Measurements from ENCODE around the gene EWSR1. TPM values are rescaled to one million over a fixed set of nuclear protein-coding genes. Genes with fewer than 3 reads are reported as not detected.

Gene EWSR1
- total RNA-seq, 2 experiments from 2014 or later = 321 to 329 TPM

DNA sequence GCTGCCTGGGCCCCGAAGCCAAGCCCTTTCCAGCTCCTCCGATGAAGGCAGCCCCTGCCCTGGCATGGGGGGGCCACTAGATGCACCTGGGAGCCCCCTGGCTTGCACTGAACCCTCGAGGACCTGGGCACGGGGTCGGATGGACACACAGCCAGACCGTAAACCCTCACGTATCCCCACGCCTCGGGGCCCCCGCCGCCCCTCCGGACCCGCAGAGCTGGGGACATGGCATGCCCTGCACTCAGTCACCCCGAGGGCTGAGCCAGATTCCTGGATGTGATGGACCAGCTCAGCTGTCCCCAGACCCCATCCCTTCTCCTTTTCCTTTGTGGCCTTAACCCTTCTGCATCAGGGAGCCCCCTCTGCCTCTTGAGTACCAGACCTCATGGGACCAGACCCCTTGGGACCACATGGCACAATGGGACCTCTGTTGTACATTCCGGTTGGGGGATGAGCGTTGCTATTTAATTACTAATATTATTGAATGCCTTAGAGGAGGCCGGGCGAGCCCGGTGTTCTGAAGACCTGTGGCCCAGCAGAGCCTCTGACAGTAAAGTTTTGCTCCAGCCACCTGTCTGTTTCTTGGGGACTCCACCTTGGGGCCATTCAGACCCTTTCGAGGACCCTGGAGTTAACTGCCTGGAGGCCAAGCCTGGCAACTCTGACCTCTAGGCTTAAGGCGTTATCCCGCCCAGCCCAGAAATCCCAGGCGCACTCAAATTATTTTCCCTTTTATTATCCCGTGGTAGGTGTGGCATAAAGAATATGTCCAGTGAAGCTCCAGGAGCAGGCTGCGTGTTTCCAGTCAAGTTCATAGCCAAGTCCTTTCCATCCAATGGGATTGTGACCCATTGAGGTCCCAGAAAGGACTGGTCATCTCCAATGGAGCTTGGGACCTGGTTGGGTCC is 44.4 kb downstream of the EWSR1 start:
- ChIA-PET CTCF (interaction anchor here (0.8 to 1.5 kb wide), 5 partner anchors 9 to 45 kb away, joined by 3 to 7 read pairs (median 3); no protein-coding TSS in a partner anchor), POLR2A (no interaction called here)

DNA sequence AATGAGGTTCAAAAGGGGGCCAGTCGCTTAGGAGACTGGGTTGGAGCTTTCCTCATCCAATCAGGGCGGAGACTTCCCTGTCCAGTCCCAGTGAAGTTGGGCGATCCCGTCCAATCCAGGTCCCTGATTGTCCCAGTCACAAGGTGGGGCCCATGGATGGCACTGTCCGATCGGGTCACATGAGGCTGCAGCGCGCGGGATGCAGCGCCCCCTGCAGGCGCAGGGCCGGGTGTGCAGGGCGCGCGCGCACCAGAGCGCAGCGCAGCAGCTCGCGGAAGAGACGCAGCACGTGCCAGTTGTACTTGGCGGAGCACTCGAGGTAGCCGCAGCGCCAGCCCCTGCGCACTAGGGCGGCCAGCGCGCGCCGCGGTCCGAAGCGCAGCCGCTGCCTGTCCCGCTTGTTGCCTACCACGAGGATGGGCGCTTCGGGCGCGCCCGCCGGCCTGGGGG is 45.1 kb downstream of the EWSR1 start:
- ChIA-PET CTCF (interaction anchor here (0.6 to 1.5 kb wide), 6 partner anchors 9 to 1900 kb away, joined by 3 to 7 read pairs (median 3); no protein-coding TSS in a partner anchor), POLR2A (no interaction called here)

DNA sequence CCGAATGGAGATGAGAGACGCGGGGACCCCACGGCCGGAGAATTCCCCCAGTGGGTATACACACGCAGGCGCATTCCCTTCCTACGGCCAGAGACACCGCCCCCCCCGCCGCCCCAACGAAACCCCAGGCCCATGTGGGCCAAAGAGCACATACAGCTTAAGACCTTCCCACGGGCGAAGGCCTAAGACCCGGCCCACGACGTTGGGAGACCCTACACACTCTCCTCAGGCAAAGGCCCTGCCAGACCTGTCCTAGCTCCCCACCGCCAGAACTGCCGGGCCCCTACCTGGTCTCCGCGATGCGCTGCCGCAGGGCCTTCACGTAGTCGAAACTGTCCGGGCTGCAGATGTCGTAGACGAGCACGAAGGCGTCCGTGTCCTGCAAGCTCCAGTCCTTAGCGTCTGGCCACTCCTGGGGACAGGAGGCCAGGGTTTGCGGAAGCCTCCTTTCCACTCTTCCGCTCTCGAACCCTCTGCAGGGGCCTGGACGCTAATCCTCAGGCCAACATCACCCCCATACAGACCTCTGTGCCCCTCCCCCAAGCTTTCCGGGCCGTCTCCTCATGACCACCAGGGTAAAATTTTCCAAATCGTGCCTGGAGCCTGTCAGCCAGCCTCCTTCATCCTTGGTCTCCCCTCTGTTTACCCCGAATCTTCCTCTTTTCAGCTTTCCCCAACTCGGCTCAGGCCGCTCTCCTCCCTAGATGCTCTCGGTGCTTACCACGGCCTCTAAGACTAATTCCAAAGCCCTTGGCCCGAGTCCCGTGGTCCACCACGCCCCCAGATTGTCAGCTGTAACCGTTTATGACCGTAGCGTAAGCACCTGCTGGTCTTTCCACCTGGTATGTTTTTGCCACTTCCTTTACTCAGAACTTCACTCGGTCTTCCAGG is 45.8 kb downstream of the EWSR1 start:
- ChIA-PET CTCF (interaction anchor here (0.6 to 1.5 kb wide), 6 partner anchors 8 to 1900 kb away, joined by 3 to 7 read pairs (median 3); partner anchors contain the start of gene GAS2L1), POLR2A (interaction anchor here (0.6 kb wide), 1 partner anchor 1052 kb away, joined by 3 read pairs; no protein-coding TSS in a partner anchor)

DNA sequence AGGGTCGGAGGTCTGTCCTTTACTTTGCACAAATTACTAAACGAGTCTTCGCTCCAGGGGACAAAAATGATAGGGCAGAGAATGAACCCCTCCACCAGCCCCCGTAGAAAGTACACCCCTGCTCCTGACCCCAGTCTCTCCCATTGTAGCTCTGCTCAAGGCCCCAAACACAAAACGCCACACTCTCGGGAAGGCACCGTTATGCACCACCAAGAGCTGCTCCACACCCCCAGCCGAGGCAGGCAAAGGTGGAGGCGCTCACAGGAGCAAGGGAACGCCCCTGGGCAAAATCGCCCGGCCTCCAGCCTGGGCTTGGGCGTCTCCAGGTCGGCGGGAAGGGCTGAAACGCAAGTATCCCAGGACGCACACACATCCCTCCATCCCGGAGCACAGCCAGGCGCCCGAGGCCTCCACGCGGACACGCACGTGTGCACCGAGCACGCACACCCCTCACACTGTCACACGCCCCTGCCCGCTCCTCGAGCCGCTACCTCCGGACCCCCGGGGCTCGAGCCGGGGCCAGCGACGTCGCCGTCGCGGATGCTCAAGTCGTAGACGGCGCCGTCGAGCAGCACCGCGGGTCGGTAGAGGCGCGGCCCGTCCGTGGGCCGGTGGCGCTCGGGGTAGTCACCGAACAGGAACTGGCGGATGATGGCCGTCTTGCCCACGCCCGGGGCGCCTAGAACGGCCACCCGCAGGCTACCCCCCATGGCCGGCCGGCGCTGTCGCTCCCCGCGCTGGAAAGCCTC is 46.6 kb downstream of the EWSR1 start:
- CTCF ChIA-PET = interaction anchor here (1.1 kb wide), 1 partner anchor 9 kb away, joined by 3 read pairs; the partner anchor contains the start of gene GAS2L1
- POLR2A ChIA-PET = interaction anchor here (0.6 kb wide), 1 partner anchor 1053 kb away, joined by 3 read pairs; no protein-coding TSS in a partner anchor

DNA sequence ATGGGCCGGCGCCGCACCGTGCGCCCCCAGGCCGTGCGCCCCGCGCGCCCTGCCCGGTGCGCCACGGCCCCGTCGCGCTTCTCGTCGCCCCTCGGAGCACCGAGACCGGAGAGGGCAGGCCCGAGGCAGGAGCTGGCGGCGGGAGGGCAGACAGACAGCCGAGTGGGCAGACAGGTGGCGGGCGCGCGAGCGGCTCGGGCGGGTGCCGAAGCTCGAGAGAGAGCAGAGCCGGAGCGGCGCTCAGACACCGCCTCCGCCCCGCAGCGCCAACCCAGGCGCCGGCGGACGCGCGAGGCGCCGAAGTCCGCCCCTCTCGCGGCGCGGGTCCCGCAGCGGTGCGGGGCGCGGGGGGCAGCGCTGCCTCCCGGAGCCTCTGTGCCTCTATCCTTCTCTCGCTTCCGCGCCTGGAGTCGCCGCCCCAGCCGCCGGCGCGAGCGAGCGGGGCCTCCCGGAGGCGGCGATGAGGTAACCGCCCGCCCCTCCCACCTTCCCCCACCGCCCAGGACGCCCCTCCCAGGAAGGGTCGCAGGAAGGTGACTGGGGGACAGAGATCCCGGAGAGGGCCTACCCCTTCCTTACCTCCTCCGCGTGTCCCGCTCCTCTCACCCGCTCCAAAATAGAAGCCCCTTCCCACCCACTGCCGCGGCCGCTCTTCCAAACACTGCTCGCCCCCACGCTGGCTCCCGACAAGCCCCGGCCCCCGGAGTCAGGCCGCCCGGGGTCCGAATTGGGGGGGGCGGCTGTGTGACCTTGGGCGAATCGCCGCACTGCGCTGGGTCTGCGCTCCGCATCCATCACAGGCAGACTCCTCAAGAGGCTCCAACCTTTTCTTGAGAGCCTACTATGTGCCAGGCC is 47.4 kb downstream of the EWSR1 start, which contains the start of gene RASL10A:
Gene RASL10A, minus strand, starts transcription at position 412 of the 855 bp plus-strand sequence. CDS start 451 bp downstream, outside the sequence.
- ChIA-PET CTCF (no interaction called here), POLR2A (no interaction called here)

DNA sequence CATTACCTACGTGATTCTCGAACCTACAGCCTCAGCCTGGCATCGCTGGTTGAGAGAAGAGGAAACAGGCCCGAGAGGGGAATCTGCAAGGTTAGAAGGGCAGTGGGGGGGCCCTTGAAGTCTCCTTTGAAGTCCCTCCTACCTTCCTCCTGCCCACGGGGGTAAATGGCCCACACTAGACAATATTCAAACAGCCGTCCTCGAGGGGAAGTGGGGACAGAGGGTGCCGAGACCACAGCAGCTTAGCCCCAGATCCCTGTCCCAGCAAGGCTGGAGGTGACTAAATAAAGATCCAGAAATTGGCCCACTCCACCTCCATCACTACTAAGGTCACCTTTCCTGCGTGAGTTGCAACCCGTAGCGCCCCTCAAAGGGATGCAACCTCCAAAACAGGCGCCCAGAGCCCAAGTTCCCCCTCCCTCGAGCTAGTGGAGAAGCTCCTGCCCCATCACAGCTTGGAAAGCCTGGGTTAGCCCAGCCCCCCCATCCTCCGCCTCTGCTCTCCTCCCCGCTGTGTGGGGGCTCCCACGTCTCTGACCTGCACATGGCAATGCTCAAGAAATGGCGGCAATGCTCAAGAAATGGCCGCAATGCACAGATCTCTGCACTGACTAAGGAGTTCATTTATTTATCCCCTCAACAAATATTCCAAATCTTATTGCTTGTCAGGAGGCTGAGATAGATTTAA is 48.2 kb downstream of the EWSR1 start:
- ChIA-PET POLR2A (no interaction called here), CTCF (no interaction called here)

DNA sequence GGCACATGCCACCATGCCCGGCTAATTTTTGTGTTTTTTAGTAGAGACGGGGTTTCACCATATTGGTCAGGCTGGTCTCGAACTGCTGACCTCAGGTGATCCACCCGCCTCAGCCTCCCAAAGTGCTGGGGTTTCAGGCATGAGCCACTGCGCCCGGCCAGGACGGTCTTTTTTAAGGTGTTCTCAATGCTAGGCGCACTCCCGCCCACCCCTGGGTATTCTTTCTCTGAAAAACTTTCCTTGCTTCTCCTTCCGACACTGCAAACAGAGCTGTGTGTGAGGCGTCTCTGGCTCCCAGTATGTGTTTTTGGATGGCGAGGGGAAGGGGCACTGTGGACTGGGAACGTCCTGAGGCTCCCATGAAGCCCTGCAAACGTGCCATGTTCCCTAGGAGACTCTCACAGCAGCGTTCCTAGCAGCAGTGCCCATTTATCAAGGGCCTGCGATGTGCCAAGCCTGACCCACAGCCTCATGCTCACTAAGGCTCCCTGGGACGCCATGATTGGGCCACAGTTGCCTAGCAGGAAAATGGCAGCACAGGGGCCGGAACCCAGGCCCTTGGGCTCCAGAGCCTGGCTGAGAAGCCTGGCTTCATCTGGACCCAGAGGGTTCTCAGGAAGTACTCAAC is 49.9 kb downstream of the EWSR1 start:
- ChIA-PET POLR2A (no interaction called here), CTCF (interaction anchor here (1.1 kb wide), 1 partner anchor 12 kb away, joined by 4 read pairs; the partner anchor contains the start of gene GAS2L1)

DNA sequence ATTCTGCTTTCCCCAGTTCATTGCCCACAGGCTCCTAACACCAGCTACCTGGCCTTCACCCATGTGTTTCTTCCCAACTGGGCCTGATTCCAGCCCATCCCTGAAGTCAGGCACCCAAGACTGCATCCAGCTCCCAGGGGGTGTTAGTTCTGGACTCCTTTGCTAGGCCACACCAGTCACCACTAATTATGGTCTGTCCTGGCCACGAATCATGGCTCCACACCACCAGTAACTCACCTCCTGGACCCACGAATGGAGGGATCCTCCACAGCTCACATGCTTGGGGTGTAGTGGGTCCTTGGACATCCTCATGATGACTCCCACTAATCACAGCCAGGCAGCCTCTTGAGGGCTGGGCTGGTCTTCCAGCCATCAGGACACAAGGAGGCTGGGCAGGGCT is 51.0 kb downstream of the EWSR1 start:
- ChIA-PET POLR2A (no interaction called here), CTCF (no interaction called here)

DNA sequence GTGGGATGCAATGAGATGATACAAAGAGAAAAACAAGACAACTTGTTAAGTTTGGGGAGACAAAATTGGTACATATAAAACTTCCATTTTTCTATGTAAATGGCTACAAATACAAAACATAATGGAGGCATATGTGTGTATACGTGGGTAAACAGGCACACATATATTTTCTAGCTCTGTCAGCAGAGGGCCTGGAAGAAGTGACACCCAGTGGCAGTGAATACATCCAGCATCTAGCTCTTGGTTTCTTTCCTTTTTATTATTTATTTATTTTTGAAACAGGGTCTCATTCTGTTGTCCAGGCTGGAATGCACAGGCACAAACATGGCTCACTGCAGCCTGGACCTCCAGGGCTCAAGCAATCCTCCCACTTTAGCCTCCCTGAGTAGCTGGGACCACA is 52.5 kb downstream of the EWSR1 start:
- CTCF ChIA-PET = no interaction called here
- POLR2A ChIA-PET = no interaction called here

DNA sequence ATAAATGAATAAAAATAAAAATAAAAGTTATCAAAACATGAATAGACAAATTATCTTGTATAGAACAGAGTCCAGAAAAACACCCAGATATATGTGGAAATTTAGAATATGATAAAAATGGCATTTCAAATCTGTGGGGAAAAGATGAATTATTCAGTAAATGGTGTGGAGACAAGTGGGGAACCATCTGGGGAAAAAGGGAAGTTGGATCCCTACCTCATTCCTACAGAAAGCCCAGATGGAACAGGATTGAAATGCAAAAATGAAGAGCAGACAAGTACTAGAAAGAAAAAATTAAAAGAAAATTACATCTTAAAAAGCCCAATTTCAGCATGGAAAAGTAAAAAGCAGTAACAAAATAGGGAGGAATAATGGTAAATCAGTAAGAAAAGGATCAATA is 55.6 kb downstream of the EWSR1 start:
- ChIA-PET CTCF (interaction anchor here (1.5 kb wide), 1 partner anchor 11 kb away, joined by 3 read pairs; no protein-coding TSS in a partner anchor), POLR2A (no interaction called here)

DNA sequence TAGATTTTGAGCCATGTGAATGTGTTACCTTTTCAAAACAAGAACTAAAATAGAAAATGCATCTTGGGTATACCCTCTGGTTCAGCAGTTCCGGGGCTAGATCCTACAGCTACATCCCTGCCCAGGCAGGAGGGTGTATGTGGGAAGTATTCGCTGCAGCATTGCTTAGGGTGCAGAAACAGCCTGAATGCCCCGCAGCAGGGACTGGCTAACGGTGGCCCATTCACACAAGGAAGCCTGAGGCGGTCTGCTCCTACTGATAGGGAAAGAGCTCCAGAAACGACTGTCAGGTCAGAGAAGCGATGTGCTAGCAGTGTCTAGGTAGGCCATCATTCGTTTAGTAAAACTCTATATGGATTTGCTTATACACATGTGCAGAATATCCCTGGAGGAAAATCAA is 57.3 kb downstream of the EWSR1 start:
- ChIA-PET POLR2A (no interaction called here), CTCF (no interaction called here)

DNA sequence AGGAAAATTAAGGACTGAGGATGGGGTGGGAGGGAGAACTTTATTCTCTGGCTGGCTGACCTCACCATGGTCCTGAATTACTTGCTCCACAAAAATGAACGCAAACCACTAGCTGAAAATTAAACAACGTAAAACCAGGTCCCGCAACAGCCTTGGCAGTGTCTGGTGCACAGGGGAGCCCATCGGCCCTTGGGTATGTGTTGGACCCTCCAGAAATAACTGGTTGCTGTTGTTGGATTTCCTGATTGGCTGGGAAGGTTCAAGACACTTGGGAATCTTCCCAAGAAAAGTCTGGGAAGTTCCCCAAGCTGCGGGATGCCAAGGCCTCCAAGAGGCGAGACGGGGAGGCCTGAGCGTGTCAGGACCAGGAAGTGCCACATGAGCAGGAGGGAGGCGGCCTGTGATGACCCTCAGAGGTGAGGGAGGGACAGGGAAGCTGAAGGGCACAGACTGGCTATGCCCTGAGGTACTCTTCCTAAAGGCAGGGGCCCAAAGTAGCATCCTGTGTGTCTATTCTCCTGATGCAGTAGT is 57.8 kb downstream of the EWSR1 start:
- CTCF ChIA-PET = no interaction called here
- POLR2A ChIA-PET = no interaction called here

DNA sequence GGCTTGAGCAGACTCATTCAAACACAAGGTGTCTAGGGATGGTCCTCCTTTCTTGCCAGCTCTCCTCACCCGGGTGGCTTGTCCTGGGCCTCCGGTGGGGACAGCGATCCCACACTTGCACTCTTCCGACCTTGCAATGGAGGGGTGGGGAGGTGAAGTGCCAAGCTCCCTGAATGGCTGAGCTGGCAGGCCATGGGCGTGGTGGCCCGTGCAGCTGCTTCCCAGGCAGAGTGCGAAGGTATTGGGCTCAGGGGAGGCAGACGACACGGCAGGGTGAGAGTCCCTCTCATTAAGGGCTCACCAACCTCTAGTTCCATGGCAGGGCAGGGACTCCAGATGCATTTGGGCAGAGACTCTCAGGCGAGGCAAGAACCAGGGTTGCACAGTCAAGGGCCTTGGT is 58.4 kb downstream of the EWSR1 start:
- ChIA-PET CTCF (no interaction called here), POLR2A (no interaction called here)

DNA sequence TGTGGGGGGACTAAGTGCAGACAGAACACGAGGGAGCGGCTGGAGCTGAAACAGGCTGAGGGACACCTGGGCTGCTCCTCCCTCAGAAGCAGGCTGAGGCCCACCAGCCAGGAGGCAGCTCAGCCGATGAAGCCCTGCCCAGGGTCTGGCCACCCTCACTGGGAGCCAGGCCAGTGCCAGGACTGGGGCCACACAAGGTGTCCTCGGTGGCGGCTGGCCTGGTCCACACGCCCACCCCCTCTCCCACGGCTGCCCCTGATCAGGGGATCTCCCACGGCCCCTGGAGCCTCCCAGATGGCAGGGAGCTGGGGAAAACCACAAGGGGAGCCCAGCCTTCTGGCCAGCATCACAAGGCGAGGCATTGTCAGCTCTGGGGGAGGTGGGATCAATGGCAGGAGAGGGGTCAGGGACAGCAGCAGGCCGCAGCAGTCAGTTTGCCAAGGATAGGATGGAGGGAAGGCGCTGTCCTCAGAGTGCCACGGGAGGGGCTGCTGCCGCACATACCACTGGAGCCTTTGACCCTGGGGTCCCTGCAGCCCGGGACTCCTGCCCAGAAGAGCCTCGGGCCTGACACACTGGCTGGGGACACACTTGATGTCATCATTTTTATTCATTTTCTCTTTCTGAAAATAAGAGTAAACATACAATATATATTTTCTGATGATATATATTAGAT is 59.2 kb downstream of the EWSR1 start:
- ChIA-PET POLR2A (no interaction called here), CTCF (no interaction called here)

DNA sequence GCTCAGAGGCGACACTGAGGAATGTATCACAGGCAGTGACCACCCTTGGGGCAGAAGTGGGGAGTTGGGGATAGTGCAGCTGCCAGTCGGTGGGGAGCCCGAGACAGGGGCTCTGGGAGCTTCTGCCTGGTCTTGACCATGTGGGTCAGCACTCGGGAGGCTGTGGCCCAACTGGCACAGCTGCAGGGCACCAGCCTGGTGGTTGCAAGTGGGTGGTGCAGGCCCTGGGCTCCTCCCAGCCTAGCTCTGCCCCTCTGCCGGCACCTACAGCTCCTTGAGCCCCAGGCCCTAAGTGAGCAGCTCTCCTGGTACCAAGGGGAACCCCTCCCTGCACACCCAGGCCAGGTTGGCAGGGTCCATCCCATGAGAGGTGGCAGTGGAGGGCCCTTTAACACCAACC is 60.0 kb downstream of the EWSR1 start:
- POLR2A ChIA-PET = no interaction called here
- CTCF ChIA-PET = no interaction called here

DNA sequence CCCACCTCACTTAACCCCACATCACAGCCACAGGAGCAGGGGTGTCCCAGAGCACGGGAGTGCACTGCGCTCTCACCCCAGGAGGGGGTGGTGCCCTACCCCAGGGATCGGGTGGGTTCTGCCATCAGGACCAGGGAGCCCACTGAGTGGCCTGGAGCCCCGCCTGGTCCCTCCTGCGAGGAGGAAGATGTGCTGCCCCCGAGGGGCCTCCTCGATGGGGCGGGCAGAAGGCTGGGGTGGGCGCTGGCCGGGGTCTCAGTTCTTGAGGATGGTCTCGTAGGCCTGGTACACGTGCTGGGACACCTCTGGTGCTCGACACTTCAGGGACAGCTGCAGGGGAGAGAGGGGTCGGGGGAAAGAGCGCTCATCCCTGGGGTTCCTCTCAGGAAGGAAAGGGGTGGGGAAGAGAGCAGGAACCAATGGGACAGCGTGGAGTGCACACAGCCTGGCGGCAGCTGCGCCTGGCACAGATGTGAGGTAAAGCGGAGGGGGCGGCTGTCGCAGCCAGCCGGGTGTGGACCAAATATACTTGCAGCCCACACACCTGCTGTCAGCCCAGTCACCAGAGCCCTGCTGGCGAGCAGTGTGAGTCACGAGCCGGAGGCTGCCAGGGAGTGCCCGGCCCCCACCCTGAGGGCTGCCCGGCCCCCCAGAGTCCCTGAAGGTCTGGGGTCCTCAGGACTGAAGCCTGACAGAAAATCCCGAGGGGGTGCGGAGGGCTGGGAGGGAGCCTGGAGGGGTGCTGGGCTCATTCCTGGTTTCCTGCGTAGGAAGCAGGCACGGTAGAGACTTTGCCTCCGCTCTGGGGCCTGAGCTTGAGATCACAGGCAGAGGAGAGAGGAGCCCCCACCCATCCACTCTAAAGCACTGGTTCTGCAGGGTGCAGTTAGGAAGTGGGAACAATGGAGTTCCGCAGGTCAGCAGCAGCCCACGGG is 60.8 kb downstream of the EWSR1 start:
- ChIA-PET CTCF (no interaction called here), POLR2A (no interaction called here)
